Measurements from ENCODE around the gene ABCC10. TPM values are rescaled to one million over a fixed set of nuclear protein-coding genes. Genes with fewer than 3 reads are reported as not detected.

The ABCC10 gene
- total and polyA plus RNA-seq, 7 donors, result 7.8 to 11.0 (median 9.8) TPM

- H3K27me3 ChIP-seq (ENCODE audit: insufficient read depth in 3 of 3, low read length in 2 of 3), result no peaks in the 10 kb centered on the region
- H3K4me3 ChIP-seq, result peak overlapping the region; percentile 85
- no peaks in the 10 kb centered on the region for H3K9me3 ChIP-seq
- peaks cover 15% of the 10 kb centered on the region for H3K4me1 ChIP-seq
- no peak for TF ChIP-seq CTCF (IDR thresholded peaks at IDR 0.05)
- no peak for ATAC-seq
- peak overlapping the region; percentile 88 for H3K27ac ChIP-seq
- H3K36me3 ChIP-seq (ENCODE audit: insufficient read depth in 1 of 2, low read depth in 1 of 2), result peaks cover 0 to 27% of the 10 kb centered on the region in 2 donors
- DNase-seq, result no peak
- WGBS, 3 donors, result 92 to 93% (median 92%) methylated on average over 3 of the region's 3 CpGs
- intact Hi-C loops (cut with DNase I), result no loop called here
Measured at GRCh38 chr6:43428874-43429273, 1.5 kb downstream of the ABCC10 start.

GRCh38 chr6:43432009-43432945 lies 4.9 kb downstream of the ABCC10 start:
- Histone ChIP-seq H3K27ac (no peak overlapping the region), H3K36me3 (ENCODE audit: insufficient read depth in 1 of 2, low read depth in 1 of 2) (peaks cover 0 to 56% of the 10 kb centered on the region in 2 donors), H3K9me3 (no peaks in the 10 kb centered on the region), H3K4me1 (peaks cover 15% of the 10 kb centered on the region), H3K27me3 (ENCODE audit: insufficient read depth in 3 of 3, low read length in 2 of 3) (no peaks in the 10 kb centered on the region), H3K4me3 (no peak overlapping the region)
- DNase-seq (no peak), ATAC-seq (no peak)
- no peak for TF ChIP-seq CTCF (IDR thresholded peaks at IDR 0.05)
- intact Hi-C loops (cut with DNase I), result no loop called here
- WGBS, 3 donors, result 78 to 87% (median 81%) methylated on average over 18 to 19 of the region's 19 CpGs

- Histone ChIP-seq H3K27me3 (ENCODE audit: insufficient read depth in 3 of 3, low read length in 2 of 3) (no peaks in the 10 kb centered on the region), H3K4me3 (no peak overlapping the region), H3K9me3 (no peaks in the 10 kb centered on the region), H3K27ac (no peak overlapping the region), H3K4me1 (peaks cover 15% of the 10 kb centered on the region), H3K36me3 (ENCODE audit: insufficient read depth in 1 of 2, low read depth in 1 of 2) (peaks cover 0 to 65% of the 10 kb centered on the region in 2 donors)
- no peak for TF ChIP-seq CTCF (IDR thresholded peaks at IDR 0.05)
- DNase-seq, result no peak
- intact Hi-C loops (cut with DNase I), result no loop called here
- no peak for ATAC-seq
- 80 to 95% (median 82%) methylated on average over 8 of the region's 8 CpGs for WGBS, 3 donors
Measured at GRCh38 chr6:43433148-43433547, 5.8 kb downstream of the ABCC10 start.

GRCh38 chr6:43434001-43434840 lies 6.9 kb downstream of the ABCC10 start:
- no peaks in the 10 kb centered on the region for H3K9me3 ChIP-seq
- H3K27ac ChIP-seq, result no peak overlapping the region
- peaks cover 6% of the 10 kb centered on the region for H3K4me1 ChIP-seq

More at GRCh38 chr6:43434001-43434840, 6.9 kb downstream of the ABCC10 start:
- no peak for TF ChIP-seq CTCF (IDR thresholded peaks at IDR 0.05)
- peaks cover 0 to 76% of the 10 kb centered on the region in 2 donors for H3K36me3 ChIP-seq (ENCODE audit: insufficient read depth in 1 of 2, low read depth in 1 of 2)
- 86 to 89% (median 88%) methylated on average over 15 of the region's 15 CpGs for WGBS, 3 donors
- H3K27me3 ChIP-seq (ENCODE audit: insufficient read depth in 3 of 3, low read length in 2 of 3), result no peaks in the 10 kb centered on the region
- intact Hi-C loops (cut with DNase I), result no loop called here
- no peak overlapping the region for H3K4me3 ChIP-seq
- no peak for DNase-seq
- no peak for ATAC-seq
